Ovary (tissue), 9 donors: Measurements from ENCODE around the gene SLC26A11. TPM values are rescaled to one million over a fixed set of nuclear protein-coding genes. Genes with fewer than 3 reads are reported as not detected.

Source experiments
- DNase-seq, 5 donors: peaks; one replicate each; pipeline ENCODE4 v3.0.0-alpha.2; 2019 to 2020
- H3K27ac ChIP-seq, 2 donors: fragments of 200-600 bp; one replicate each; pipeline versions ENCODE4 v1.5.1 to v1.8.0; 2019 to 2022
- H3K27me3 ChIP-seq: fragments of 200-600 bp; one replicate; pipeline ENCODE4 v1.8.0; 2022
- H3K36me3 ChIP-seq: fragments of 200-600 bp; sonication (generic); one replicate; pipeline ENCODE4 v1.5.1; 2019
- H3K4me1 ChIP-seq: one replicate; pipeline ENCODE4 v1.8.1; 2013; ENCODE audit warnings: mild to moderate bottlenecking, moderate library complexity; ENCODE audit not compliant: insufficient read depth
- H3K4me3 ChIP-seq: fragments of 200-600 bp; sonication (generic); one replicate; pipeline ENCODE4 v1.5.1; 2017
- H3K9me3 ChIP-seq, 2 donors: fragments of 200-600 bp in 1 of 2; sonication (generic) in 1 of 2; one replicate each; pipeline versions ENCODE4 v1.5.1 to v1.8.1; 2013 to 2019; ENCODE audit warnings: mild to moderate bottlenecking in 1 of 2, moderate library complexity in 1 of 2
- EP300 ChIP-seq: sonication (generic); formaldehyde crosslinking; IDR thresholded peaks from one replicate; pipeline ENCODE4 v1.6.1; 2017; ENCODE audit warnings: antibody characterized with exemption
- POLR2A ChIP-seq: fragments of 450-650 bp; IDR thresholded peaks from one replicate; pipeline ENCODE4 v1.6.1; 2017; ENCODE audit warnings: antibody characterized with exemption, mild to moderate bottlenecking, moderate library complexity
- WGBS, 3 donors: extraction: QIAGEN DNeasy Blood & Tissue Kit in 1 of 3; methylation state at CpG; one replicate each; pipeline versions ENCODE4 v1.1.5 to v1.1.7; 2013 to 2017; 5-methylcytosine and 5-hydroxymethylcytosine counted together
- intact Hi-C, 4 donors: fragments of 100-400 bp; cut with DNase I; formaldehyde crosslinking; loops; one replicate each; pipeline versions ENCODE4 v1.11.0 to v1.15.1; 2022 to 2023
- polyA plus RNA-seq, 2 donors: library from polyadenylated mRNA; stranded (reverse); fragments of 200-250 nt in 1 of 2; fragments of 350-450 nt in 1 of 2; fragmentation: Illumina TruSeq in 1 of 2; extraction: RNeasy Lipid Tissue Mini Kit (QIAGEN cat#74804) in 1 of 2; gene quantifications; one replicate each; pipeline ENCODE4 v1.2.3, GENCODE V29; 2013 to 2014
- total RNA-seq, 7 donors: library from RNA; depleted of rRNA in 2 of 7; stranded (reverse); fragments of >200 nt in 2 of 7; fragmentation: NEBNext Ultra II Directional in 3 of 7; extraction: Animal tissue kit (Norgen Biotek cat#: 25700) in 3 of 7; gene quantifications; one replicate each; pipeline versions ENCODE4 v1.1.0 to v1.2.4, GENCODE V29; 2016 to 2023
- TF ChIP-seq, protein P1 (sequence below), 3 donors: fragments of 450-650 bp in 2 of 3; fragments of 200-600 bp in 1 of 3; IDR thresholded peaks; one replicate each; pipeline versions ENCODE4 v1.5.1 to v1.8.0; 2016 to 2022; ENCODE audit warnings: antibody characterized with exemption in 3 of 3, mild to moderate bottlenecking in 1 of 3
- donor health status: DM: no; HTN: no; CAD: no; lungs with moderate emphysema.
- donor health status: DM: no; HTN: no; CAD: no.
- donor health status: Bipolar disorder and iron deficiency.
- donor health status: DM: yes; HTN: yes; CAD: no.
- donor health status: DM: no; HTN: no; CAD: no.
- donor health status: DM: yes; HTN: yes; CAD: no.

Gene SLC26A11
- total and polyA plus RNA-seq, 9 donors: 8.4 to 30.3 (median 22.8) TPM

DNA sequence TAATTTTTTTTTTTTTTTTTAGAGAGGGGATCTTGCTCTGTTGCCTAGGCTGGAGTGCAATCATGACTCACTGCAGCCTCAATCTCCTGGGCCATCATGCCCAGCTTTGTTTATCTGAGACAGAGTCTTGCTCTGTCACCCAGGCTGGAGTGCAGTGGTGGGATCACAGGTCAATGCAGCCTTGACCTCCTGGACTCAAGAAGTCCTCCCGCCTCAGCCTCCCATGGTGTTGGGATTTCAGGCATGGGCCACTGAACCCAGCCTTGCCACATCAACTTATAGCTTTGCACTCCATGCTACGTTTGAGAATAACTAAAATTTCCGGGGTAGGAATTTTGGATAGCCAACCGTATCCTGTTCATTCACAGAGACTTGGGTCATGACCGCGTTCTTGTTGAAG is 71.0 kb downstream of the SLC26A11 start:
- Histone ChIP-seq H3K4me3 (no peak overlapping the region), H3K27ac (no peak overlapping the region), H3K27me3 (no peaks in the 10 kb centered on the region), H3K4me1 (peaks cover 1% of the 10 kb centered on the region), H3K36me3 (no peaks in the 10 kb centered on the region), H3K9me3 (no peaks in the 10 kb centered on the region)
- intact Hi-C loops: no loop called here
- TF ChIP-seq EP300 (no peak), POLR2A (no peak)
- TF ChIP-seq, protein P1, sequence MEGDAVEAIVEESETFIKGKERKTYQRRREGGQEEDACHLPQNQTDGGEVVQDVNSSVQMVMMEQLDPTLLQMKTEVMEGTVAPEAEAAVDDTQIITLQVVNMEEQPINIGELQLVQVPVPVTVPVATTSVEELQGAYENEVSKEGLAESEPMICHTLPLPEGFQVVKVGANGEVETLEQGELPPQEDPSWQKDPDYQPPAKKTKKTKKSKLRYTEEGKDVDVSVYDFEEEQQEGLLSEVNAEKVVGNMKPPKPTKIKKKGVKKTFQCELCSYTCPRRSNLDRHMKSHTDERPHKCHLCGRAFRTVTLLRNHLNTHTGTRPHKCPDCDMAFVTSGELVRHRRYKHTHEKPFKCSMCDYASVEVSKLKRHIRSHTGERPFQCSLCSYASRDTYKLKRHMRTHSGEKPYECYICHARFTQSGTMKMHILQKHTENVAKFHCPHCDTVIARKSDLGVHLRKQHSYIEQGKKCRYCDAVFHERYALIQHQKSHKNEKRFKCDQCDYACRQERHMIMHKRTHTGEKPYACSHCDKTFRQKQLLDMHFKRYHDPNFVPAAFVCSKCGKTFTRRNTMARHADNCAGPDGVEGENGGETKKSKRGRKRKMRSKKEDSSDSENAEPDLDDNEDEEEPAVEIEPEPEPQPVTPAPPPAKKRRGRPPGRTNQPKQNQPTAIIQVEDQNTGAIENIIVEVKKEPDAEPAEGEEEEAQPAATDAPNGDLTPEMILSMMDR (IDR thresholded peaks at IDR 0.05): no peak
- DNase-seq: no peak
- WGBS, 3 donors: 90 to 93% (median 92%) methylated on average over 6 of the region's 6 CpGs

DNA sequence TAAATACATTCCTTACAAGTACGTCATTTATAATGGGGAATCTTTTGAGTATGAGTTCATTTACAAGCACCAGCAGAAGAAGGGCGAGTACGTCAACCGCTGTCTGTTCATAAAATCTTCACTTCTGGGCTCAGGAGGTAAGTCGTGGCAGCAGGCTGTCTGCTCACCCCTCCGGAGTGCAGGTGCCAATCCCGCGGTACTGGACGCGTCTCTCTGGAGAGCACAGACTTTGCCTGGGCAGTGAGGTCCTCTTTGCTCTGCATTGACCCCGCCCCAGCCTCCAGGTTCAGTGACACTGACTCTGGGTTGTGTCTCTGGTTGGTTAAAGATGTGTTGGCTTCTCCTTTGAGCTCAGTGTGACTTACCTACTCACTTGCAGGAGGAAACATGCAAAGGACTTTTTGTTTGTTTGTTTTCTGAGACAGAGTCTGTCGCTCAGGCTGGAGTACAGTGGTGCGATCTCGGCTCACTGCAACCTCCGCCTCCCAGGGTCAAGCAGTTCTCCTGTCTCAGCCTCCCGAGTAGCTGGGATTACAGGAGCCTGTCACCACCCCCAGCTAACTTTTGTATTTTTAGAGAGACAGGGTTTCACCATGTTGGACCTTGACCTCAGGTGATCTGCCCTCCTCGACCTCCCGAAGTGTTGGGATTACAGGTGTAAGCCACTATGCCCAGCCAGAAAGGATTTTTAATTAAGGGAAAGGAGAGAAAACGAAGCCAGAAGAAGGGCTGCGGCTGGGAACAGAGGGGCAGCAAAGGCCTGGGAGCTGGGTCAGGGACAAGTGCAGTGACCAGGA is 71.7 kb downstream of the SLC26A11 start:
- no peak for DNase-seq
- intact Hi-C loops: no loop called here

DNA sequence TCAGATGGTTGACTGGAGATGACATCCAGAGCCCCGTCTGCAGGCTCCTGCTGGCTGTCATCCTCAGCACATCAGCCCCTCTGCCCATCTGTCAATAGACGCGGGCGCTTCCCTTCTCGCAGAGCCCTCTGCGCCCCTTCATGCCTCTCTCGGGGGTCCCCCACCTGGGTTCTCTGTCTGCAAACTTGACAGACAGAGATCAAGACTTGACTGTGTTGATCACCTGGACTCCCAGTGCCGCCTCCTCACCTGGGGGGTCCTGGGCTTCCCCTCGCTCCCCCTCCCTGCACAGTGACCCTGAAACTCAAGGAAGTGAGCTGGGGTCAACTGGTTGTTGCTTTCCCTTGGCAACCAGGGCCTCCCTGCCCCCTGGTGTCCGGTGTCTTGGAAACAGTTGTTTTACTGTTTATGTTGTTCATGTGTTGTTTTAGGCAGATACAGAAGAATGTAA is 72.3 kb downstream of the SLC26A11 start:
- Histone ChIP-seq H3K4me3 (no peak overlapping the region), H3K27me3 (no peaks in the 10 kb centered on the region), H3K27ac (no peak overlapping the region), H3K9me3 (no peaks in the 10 kb centered on the region), H3K4me1 (peaks cover 3% of the 10 kb centered on the region), H3K36me3 (no peaks in the 10 kb centered on the region)
- intact Hi-C loops: no loop called here
- TF ChIP-seq POLR2A (no peak), EP300 (no peak)
- TF ChIP-seq, protein P1 (IDR thresholded peaks at IDR 0.05): no peak
- WGBS, 3 donors: 85 to 89% (median 88%) methylated on average over 10 of the region's 10 CpGs
- no peak for DNase-seq

More for the DNA sequence above, 71.7 kb downstream of the SLC26A11 start:
- Histone ChIP-seq H3K9me3 (no peaks in the 10 kb centered on the region), H3K4me1 (peaks cover 3% of the 10 kb centered on the region), H3K27ac (no peak overlapping the region), H3K4me3 (no peak overlapping the region), H3K27me3 (no peaks in the 10 kb centered on the region), H3K36me3 (no peaks in the 10 kb centered on the region)
- 92 to 94% (median 94%) methylated on average over 20 of the region's 20 CpGs for WGBS, 3 donors
- TF ChIP-seq, protein P1 (IDR thresholded peaks at IDR 0.05): no peak
- no peak for TF ChIP-seq POLR2A
- no peak for TF ChIP-seq EP300

DNA sequence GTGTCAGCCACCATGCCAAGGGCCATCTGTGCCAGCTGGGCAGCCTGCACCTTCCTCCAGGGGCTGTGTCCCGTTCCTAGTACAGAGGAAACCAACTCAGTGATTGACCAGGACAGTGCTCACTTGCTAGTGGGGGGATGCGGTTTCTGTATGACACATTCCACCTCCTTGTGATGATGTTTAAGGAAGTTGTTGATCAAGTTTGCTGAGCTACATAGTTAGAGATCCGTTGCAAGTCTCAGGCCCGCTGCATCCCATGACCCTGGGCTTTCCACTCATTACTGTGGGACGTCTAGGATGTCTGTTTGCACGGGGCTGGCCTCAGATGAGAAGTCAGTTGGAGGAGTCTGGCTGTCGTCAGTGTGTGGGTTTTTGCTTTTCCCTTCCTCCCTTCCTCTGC is 74.0 kb downstream of the SLC26A11 start:
- intact Hi-C loops: no loop called here
- H3K4me3 ChIP-seq: no peak overlapping the region
- DNase-seq: no peak
- WGBS, 3 donors: 76 to 81% (median 80%) methylated on average over 7 of the region's 7 CpGs
- H3K27ac ChIP-seq: no peak overlapping the region
- H3K9me3 ChIP-seq: no peaks in the 10 kb centered on the region
- H3K4me1 ChIP-seq: peaks cover 3% of the 10 kb centered on the region
- H3K27me3 ChIP-seq: no peaks in the 10 kb centered on the region
- no peaks in the 10 kb centered on the region for H3K36me3 ChIP-seq
- no peak for TF ChIP-seq EP300
- no peak for TF ChIP-seq POLR2A
- TF ChIP-seq, protein P1 (IDR thresholded peaks at IDR 0.05): no peak
